Right lobe of liver (tissue), 4 donors: ENCODE measurements around the gene MCM7.
A peak's percentile ranks its signal among the peaks of the same experiment; 100 is the strongest.

Experiments used
- CTCF ChIP-seq, 4 donors: fragments of 200-600 bp in 3 of 4; fragments of 450-650 bp in 1 of 4; IDR thresholded peaks; one replicate each; pipeline versions ENCODE4 v1.5.1 to v1.8.0; 2016 to 2022; ENCODE audit warnings: antibody characterized with exemption in 4 of 4, mild to moderate bottlenecking in 2 of 4
- POLR2A ChIP-seq: fragments of 450-650 bp; IDR thresholded peaks from one replicate; pipeline ENCODE4 v1.6.1; 2017; ENCODE audit warnings: antibody characterized with exemption, mild to moderate bottlenecking
- donor health status: DM: no; HTN: no; CAD: no.
- donor health status: DM: no; HTN: no; CAD: no.
- donor health status: DM: no; HTN: yes; CAD: no.

- peak; percentile 79 to 94 (median 88) for TF ChIP-seq CTCF (IDR thresholded peaks at IDR 0.05)
- TF ChIP-seq POLR2A, result no peak
Measured at GRCh38 chr7:100130608-100131453, 29.6 kb upstream of the MCM7 start.
